Measurements from ENCODE around the gene EXD3.

Gene EXD3

GRCh38 chr9:137319739-137320551, 103.0 kb downstream of the EXD3 start:
- H3K4me3 ChIP-seq (ENCODE audit: low read depth, low read length): no peak overlapping the region

DNA sequence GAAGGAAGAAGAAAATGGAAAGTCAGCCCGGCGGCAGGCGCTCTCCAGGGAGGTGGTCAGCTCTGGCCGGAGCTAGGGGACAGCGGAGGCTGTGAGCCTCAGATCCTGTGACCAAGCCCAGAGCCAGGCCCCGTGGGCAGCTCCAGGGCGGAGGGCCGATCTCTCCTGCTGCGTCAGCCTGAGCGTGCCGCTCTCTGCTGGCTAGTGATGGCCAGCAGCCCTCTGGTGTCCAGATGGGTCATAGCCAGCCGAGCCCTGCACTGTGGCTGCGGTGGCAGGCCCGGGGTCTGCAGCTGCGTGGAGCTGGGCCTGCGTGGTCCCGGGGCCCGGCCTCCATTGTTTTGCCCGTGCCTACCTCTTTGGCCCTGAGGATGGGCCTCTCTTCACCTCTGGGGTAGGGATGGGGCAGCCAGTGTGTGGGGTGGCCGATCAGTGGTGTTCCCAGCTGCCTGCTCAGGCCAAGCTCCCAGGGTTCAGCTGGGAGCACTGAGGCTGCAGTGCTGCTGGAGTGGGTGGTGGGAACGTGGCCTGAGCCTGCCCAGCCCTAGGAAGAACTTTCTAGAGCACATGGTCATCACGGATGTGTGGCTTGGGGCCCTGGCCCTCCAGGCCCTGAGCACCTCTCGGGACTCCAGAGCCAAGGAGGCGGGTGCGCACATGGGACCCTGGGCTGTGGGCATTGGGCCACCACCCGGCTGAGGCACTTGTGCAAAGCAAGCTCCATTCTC, 103.8 kb downstream of the EXD3 start:
- DNase-seq (ENCODE audit: low read depth): no peak
- no peak overlapping the region for H3K4me3 ChIP-seq (ENCODE audit: low read depth, low read length)
- no peak for TF ChIP-seq CTCF (IDR thresholded peaks at IDR 0.05; ENCODE audit: low read depth, low read length, missing control alignments)

More at GRCh38 chr9:137319739-137320551, 103.0 kb downstream of the EXD3 start:
- DNase-seq (ENCODE audit: low read depth): no peak
- no peak for TF ChIP-seq CTCF (IDR thresholded peaks at IDR 0.05; ENCODE audit: low read depth, low read length, missing control alignments)

DNA sequence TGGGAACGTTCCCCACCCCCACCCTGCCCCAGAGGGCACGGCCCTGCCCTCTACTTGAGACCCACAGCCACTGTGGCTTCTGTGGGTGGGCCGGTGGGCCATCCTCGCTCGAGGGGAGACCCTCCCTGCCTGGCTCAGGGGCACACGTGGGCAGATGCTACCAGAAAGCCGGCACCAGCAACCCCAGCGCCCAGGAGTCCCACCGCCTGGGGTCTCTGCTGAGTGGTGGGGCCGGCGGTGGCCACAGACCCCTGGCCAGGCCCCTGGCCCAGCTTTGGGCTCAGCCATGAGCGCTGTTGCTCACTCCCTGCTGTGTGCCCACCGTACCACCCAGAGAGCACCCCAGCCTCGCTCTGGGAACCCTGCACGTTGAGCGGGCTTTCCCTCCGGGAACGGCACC, 104.4 kb downstream of the EXD3 start:
- H3K4me3 ChIP-seq (ENCODE audit: low read depth, low read length): no peak overlapping the region
- no peak for DNase-seq (ENCODE audit: low read depth)
- TF ChIP-seq CTCF (IDR thresholded peaks at IDR 0.05; ENCODE audit: low read depth, low read length, missing control alignments): no peak

DNA sequence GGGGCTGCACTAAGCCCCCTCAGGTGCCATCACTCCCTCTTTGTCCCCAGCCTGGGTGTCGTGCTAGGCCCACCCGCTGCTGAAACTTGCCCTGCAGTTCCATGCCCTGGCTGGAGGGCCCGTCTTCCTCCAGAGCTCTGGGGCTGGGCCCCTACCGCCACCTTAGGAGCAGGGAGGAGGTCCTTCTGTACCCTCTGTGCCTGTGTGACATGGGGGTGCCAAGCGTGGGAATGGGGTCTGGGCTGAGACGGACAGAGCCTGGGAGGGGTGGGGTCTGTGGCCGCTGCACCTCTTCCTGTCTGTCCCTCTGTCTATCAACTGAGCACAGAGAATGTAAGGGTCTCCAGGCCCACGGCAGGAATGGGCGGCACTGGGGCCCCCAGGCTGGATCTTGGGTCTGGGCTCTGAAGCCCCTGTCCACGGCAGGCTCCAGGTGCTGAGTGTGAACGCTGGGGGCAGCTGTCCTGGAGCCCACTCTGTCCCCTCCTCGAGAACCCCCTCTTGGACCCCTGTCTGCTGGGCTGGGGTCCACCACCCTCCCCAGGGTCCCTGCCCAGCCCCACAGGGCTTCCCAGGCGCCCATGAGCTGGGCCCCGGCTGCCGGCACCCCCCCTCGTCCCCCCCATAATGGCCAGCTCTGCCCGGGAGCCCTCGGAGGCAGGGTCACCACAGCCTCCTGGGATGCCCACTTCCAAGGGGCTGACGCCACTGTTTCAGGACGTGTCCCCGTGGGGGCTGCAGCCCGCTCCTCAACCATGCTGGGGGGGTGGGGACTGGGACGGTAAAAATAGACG, 105.0 kb downstream of the EXD3 start:
- H3K4me3 ChIP-seq (ENCODE audit: low read depth, low read length): no peak overlapping the region
- TF ChIP-seq CTCF (IDR thresholded peaks at IDR 0.05; ENCODE audit: low read depth, low read length, missing control alignments): no peak
- DNase-seq (ENCODE audit: low read depth): no peak

GRCh38 chr9:137317021-137317717, 105.8 kb downstream of the EXD3 start:
- no peak for TF ChIP-seq CTCF (IDR thresholded peaks at IDR 0.05; ENCODE audit: low read depth, low read length, missing control alignments)
- no peak overlapping the region for H3K4me3 ChIP-seq (ENCODE audit: low read depth, low read length)
- no peak for DNase-seq (ENCODE audit: low read depth)
